Measurements from ENCODE around the gene GPNMB. TPM values are rescaled to one million over a fixed set of nuclear protein-coding genes. Genes with fewer than 3 reads are reported as not detected.

GPNMB gene
- total and polyA plus RNA-seq, 2 of the 13 experiments (the other 11 are each of a cell fraction or from before 2014, with no cell fraction given): 1.1 to 1.6 TPM

- TF ChIP-seq ZFP62 (CRISPR knock-in tag; IDR thresholded peaks at IDR 0.05): no peak
- no peak for TF ChIP-seq MED8 (CRISPR knock-in tag; IDR thresholded peaks at IDR 0.05; ENCODE audit: insufficient replicate concordance)
- no peak for TF ChIP-seq SNAPC5 (CRISPR knock-in tag; IDR thresholded peaks at IDR 0.05; ENCODE audit: borderline replicate concordance)
- TF ChIP-seq AGO1 (IDR thresholded peaks at IDR 0.05; ENCODE audit: low read depth, low read length, poor library complexity, severe bottlenecking): no peak
- no peak for TF ChIP-seq KDM1A (CRISPR knock-in tag; IDR thresholded peaks at IDR 0.05)
- no peak for TF ChIP-seq ELF3 (CRISPR knock-in tag; IDR thresholded peaks at IDR 0.05)
- no peak for TF ChIP-seq ZNF761 (CRISPR knock-in tag; conservative IDR thresholded peaks at IDR 0.05)
- peak; percentile 49; the same call in 1 of the 2 replicates for TF ChIP-seq ZNF770 (CRISPR knock-in tag; IDR thresholded peaks at IDR 0.05)
- TF ChIP-seq ZNF687 (CRISPR knock-in tag; IDR thresholded peaks at IDR 0.05): peak; percentile 71
- TF ChIP-seq ZNF468 (CRISPR knock-in tag; IDR thresholded peaks at IDR 0.05): no peak
- TF ChIP-seq ZFP91 (CRISPR knock-in tag; IDR thresholded peaks at IDR 0.05; ENCODE audit: borderline replicate concordance): peak; percentile 59
- no peak for TF ChIP-seq ATF7 (IDR thresholded peaks at IDR 0.05)
- no peak for TF ChIP-seq ATF7 (CRISPR knock-in tag; IDR thresholded peaks at IDR 0.05)
- no peak for TF ChIP-seq CBX2 (IDR thresholded peaks at IDR 0.05; ENCODE audit: low read depth, low read length)
- no peak for TF ChIP-seq CBX2 (CRISPR knock-in tag; IDR thresholded peaks at IDR 0.05; ENCODE audit: low read depth)
- TF ChIP-seq HMGXB3 (CRISPR knock-in tag; IDR thresholded peaks at IDR 0.05; ENCODE audit: borderline replicate concordance): 0 out of 2 replicates have a peak, but pooled peaks have one; percentile 31
- no peak for TF ChIP-seq ZNF367 (CRISPR knock-in tag; IDR thresholded peaks at IDR 0.05; ENCODE audit: borderline replicate concordance)
Observed at GRCh38 chr7:23273141-23273599, 26.6 kb downstream of the GPNMB start (continued).

Measured in HepG2 (cell line).